ENCODE measurements around the gene IGSF9.

The IGSF9 gene

GRCh38 chr1:159935719-159936272, 9.6 kb downstream of the IGSF9 start:
- H3K4me1 Mint-ChIP-seq = peaks cover 10% of the 10 kb centered on the region
- no peaks in the 10 kb centered on the region for H3K36me3 Mint-ChIP-seq (ENCODE audit: low read depth)
- DNase-seq (no peak), ATAC-seq (no peak)
- H3K27me3 Mint-ChIP-seq = peaks cover 10% of the 10 kb centered on the region
- H3K4me3 Mint-ChIP-seq = no peak overlapping the region
- no peak overlapping the region for H3K27ac Mint-ChIP-seq
- no peaks in the 10 kb centered on the region for H3K9me3 Mint-ChIP-seq

DNA sequence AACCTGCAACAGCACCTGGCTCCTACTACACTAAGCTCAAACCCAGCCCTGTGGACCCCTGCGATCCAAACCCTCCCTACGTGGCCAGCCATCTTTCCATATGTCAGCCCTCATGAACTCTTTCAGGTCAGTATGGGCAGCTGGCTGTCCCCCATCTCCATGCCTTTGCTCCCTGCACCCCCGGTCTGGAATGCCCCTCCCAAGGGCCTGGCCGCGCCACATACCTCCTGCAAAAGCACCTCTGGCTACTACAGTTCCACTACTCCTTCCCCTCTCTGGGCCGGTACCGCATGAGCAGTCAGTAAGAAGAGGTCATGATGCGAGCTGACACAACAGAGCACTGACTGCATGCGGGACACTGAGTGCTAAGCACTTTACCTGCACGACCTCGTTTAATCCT, 10.1 kb downstream of the IGSF9 start:
- no peaks in the 10 kb centered on the region for H3K9me3 Mint-ChIP-seq
- H3K27me3 Mint-ChIP-seq = peaks cover 10% of the 10 kb centered on the region
- H3K36me3 Mint-ChIP-seq (ENCODE audit: low read depth) = no peaks in the 10 kb centered on the region
- no peak overlapping the region for H3K27ac Mint-ChIP-seq
- ATAC-seq (no peak), DNase-seq (no peak)
- peaks cover 10% of the 10 kb centered on the region for H3K4me1 Mint-ChIP-seq
- H3K4me3 Mint-ChIP-seq = no peak overlapping the region

DNA sequence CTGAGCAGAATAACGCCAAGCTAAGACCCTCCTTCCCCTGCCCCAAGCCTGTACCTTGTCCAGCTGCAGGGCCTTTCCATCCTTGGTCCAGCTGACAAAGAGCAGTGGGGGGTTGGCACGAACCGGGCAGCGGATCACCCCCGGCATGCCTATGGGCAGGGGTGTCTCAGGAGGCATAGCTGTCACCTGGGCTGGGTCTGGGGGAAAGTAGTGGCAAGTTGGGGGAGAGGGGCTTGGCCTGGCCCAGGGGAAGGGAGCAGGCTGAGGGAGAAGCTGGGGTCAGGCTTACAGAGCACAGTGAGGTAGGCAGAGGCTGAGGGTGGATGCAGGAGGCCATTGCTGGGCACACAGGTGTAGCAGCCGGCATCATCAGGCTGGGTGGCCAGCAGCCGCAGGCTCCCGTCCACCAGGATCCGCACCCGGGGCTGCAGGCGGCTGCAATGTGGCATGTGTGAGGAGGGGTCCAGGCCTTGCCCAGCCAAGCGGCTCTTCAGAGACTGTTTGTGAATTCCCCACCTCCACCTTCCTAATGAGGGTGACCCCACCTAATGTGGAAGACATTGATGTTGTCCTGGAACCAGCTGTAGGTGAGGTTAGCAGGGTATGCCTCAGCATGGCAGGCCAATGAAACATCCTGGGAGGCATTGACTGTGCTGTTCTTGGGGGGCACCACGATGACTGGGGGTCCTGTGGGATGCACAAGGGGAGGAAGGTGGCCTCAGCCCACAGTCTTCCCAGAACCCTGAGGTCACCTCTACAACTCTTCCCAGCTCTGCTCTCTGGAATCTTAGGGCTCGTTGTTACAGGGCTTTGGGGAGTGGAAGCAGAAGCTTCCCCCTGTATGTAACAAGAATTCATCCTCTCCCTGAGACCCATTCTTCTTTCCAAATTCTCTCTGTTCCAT, 11.0 kb downstream of the IGSF9 start:
- Mint-ChIP-seq H3K4me3 (no peak overlapping the region), H3K9me3 (no peaks in the 10 kb centered on the region), H3K4me1 (peaks cover 10% of the 10 kb centered on the region), H3K36me3 (ENCODE audit: low read depth) (no peaks in the 10 kb centered on the region), H3K27ac (no peak overlapping the region), H3K27me3 (peaks cover 10% of the 10 kb centered on the region)
- ATAC-seq = no peak
- no peak for DNase-seq

DNA sequence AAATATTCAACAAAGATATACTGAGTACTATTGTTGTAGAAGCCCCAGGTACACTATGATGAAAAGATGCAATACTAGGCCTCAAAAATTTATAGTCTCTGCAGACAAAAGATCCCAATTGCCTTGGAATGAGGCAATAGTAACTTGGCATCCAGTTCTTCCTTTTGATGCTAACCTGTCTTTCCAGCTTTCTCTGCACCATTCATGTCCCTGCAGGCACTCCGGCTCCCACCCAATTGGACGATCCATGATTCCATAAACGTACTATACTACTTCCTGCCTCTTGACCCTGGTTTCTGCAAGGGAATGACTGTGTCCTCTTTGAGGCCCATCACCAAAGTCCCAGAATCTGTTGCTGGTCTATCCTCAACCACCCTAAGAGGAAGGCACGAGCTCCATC, 12.1 kb downstream of the IGSF9 start:
- ATAC-seq = no peak
- Mint-ChIP-seq H3K27me3 (peaks cover 4% of the 10 kb centered on the region), H3K9me3 (no peaks in the 10 kb centered on the region), H3K36me3 (ENCODE audit: low read depth) (no peaks in the 10 kb centered on the region), H3K4me1 (peaks cover 9% of the 10 kb centered on the region), H3K4me3 (no peak overlapping the region), H3K27ac (no peak overlapping the region)
- no peak for DNase-seq

DNA sequence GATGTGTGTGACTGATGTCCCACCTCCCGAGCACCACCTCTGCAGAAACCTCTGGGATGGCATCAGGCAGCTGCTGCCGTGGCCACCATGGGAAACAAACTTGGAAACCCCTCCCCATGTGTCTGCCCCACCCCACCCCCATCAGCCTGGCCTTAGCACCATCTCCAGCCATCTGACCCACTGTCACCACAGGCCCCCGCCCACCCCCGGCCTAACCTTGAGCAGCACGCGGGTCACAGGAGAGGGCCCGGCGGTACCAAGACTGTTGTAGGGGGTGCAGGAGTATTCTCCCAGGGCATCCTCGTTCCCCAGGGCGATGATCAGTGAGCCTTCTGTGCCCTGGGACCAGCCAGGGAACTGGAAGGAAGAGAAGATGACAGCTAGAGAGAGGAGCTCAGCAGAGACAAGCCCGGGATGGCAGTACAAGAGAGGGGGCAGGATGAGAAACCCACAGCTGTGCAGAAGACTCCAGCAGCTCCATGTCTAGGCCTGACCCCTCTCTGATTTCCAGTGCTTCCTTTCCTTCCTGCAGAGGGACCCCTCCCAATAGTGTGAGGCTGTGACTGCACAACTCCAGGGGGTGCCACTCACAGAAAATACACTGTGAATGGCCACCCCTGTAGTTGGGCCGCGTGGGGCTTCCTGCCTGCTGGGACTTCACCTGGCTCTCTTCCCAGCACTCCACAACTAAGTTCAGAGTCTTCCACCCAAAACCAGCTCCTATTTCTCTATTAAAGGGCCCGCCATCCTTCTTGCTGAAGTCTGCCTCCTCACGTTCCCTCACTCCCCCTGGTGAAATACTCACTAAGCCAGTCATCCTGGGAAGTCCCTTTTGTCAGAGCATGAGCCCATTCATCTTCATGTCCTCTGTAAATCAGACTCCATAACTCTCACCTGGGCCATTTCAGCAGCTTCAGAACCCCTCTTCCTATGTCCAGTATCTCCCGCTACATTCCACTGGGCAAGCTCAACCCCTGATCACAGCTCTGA, 12.8 kb downstream of the IGSF9 start:
- no peak overlapping the region for H3K4me3 Mint-ChIP-seq
- peaks cover 3% of the 10 kb centered on the region for H3K27me3 Mint-ChIP-seq
- DNase-seq = no peak
- H3K27ac Mint-ChIP-seq = no peak overlapping the region
- H3K4me1 Mint-ChIP-seq = peaks cover 6% of the 10 kb centered on the region
- H3K36me3 Mint-ChIP-seq (ENCODE audit: low read depth) = no peaks in the 10 kb centered on the region
- no peak for ATAC-seq
- H3K9me3 Mint-ChIP-seq = no peaks in the 10 kb centered on the region

DNA sequence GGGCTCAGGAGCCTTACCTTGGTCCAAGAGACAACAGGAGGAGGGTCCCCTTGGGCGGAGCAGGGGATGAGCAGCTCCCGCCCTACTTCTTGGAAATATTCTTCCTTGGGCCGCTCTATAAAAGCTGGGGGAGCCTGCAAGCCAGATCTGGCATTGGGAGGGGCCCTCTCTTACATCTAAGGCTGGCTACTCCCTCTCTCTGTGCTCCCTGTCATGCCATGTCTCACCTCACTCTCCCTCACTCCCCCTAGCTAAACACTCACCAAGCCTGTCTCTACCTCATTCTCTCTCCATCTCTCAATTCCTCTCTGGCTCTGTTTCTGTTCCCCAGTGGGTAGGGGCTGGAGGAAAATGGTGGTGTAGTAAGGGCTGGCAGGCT, 13.6 kb downstream of the IGSF9 start:
- H3K4me3 Mint-ChIP-seq = no peak overlapping the region
- peaks cover 3% of the 10 kb centered on the region for H3K27me3 Mint-ChIP-seq
- DNase-seq = no peak
- ATAC-seq = no peak
- H3K4me1 Mint-ChIP-seq = peaks cover 6% of the 10 kb centered on the region
- H3K9me3 Mint-ChIP-seq = no peaks in the 10 kb centered on the region
- H3K27ac Mint-ChIP-seq = no peak overlapping the region
- H3K36me3 Mint-ChIP-seq (ENCODE audit: low read depth) = no peaks in the 10 kb centered on the region

- ATAC-seq (no peak), DNase-seq (no peak)
- Mint-ChIP-seq H3K9me3 (no peaks in the 10 kb centered on the region), H3K36me3 (ENCODE audit: low read depth) (no peaks in the 10 kb centered on the region), H3K27ac (no peak overlapping the region), H3K4me1 (peaks cover 3% of the 10 kb centered on the region), H3K4me3 (no peak overlapping the region), H3K27me3 (peaks cover 3% of the 10 kb centered on the region)
Observed at GRCh38 chr1:159931101-159931794, 14.2 kb downstream of the IGSF9 start.

- H3K9me3 Mint-ChIP-seq = no peaks in the 10 kb centered on the region
Observed at GRCh38 chr1:159930634-159931033, 14.8 kb downstream of the IGSF9 start.

GRCh38 chr1:159930216-159930615, 15.2 kb downstream of the IGSF9 start:
- peaks cover 2% of the 10 kb centered on the region for H3K36me3 Mint-ChIP-seq (ENCODE audit: low read depth)
- ATAC-seq (no peak), DNase-seq (no peak)
- no peak overlapping the region for H3K27ac Mint-ChIP-seq
- H3K4me1 Mint-ChIP-seq = peaks cover 12% of the 10 kb centered on the region
- no peak overlapping the region for H3K4me3 Mint-ChIP-seq
- no peaks in the 10 kb centered on the region for H3K9me3 Mint-ChIP-seq
- H3K27me3 Mint-ChIP-seq = no peaks in the 10 kb centered on the region

More at GRCh38 chr1:159930634-159931033, 14.8 kb downstream of the IGSF9 start:
- Mint-ChIP-seq H3K27ac (no peak overlapping the region), H3K27me3 (peaks cover 3% of the 10 kb centered on the region), H3K4me1 (peaks cover 8% of the 10 kb centered on the region), H3K36me3 (ENCODE audit: low read depth) (no peaks in the 10 kb centered on the region), H3K4me3 (no peak overlapping the region)
- DNase-seq (no peak), ATAC-seq (no peak)

DNA sequence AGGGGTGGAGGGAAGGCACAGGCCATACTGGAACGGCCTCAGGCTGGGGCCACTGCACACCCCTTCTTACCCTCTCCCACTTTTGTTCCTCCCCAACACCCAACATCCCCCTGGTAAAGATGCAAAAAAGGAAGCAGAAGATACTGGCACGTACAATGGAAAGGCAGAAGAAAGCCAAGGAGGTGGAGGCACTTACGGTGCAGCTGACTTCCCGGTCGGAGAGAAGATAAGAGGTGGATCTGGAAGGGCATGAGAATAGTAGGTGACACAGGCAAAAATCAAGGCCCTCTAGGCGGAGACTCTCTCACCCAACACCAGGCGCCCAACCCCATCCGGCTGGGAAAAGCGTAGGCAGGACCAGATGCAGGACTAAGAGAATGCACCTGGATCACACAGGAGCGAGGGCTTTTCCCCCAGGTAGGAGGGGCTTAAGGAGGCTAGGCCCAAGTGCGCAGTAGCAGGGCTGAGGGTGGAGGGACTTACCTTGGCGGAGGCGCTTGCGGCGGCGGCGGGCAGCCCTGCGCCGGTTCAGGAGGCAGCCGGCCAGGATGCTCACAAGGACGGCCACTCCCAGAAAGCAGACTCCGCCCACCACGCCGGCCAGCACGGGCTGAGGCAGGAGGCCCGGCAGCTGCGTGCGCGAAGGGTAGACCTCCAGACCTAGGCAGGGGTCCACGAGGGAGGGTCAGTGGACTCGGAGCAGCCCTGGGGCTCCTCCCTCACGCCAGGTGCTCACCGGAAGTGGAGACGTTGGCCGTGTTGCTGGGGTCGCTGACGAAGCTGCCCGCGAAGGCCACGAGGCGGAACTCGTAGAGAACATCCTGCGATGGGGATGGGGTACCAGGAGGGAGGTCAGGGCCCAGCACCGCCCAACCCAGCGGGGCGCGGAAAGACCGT, 16.0 kb downstream of the IGSF9 start:
- Mint-ChIP-seq H3K27ac (no peak overlapping the region), H3K9me3 (no peaks in the 10 kb centered on the region), H3K36me3 (ENCODE audit: low read depth) (peaks cover 2% of the 10 kb centered on the region), H3K27me3 (no peaks in the 10 kb centered on the region), H3K4me3 (no peak overlapping the region), H3K4me1 (peaks cover 12% of the 10 kb centered on the region)
- no peak for DNase-seq
- no peak for ATAC-seq

- Mint-ChIP-seq H3K4me1 (peaks cover 15% of the 10 kb centered on the region), H3K4me3 (no peak overlapping the region), H3K27ac (no peak overlapping the region), H3K36me3 (ENCODE audit: low read depth) (peaks cover 7% of the 10 kb centered on the region), H3K27me3 (peaks cover 2% of the 10 kb centered on the region), H3K9me3 (no peaks in the 10 kb centered on the region)
- ATAC-seq = no peak
- no peak for DNase-seq
Observed at GRCh38 chr1:159928491-159929050, 16.8 kb downstream of the IGSF9 start.

GRCh38 chr1:159927849-159928431, 17.5 kb downstream of the IGSF9 start:
- H3K4me1 Mint-ChIP-seq = peaks cover 22% of the 10 kb centered on the region
- ATAC-seq (no peak), DNase-seq (no peak)
- no peak overlapping the region for H3K27ac Mint-ChIP-seq
- no peak overlapping the region for H3K4me3 Mint-ChIP-seq
- peaks cover 2% of the 10 kb centered on the region for H3K27me3 Mint-ChIP-seq
- H3K36me3 Mint-ChIP-seq (ENCODE audit: low read depth) = peaks cover 9% of the 10 kb centered on the region
- H3K9me3 Mint-ChIP-seq = no peaks in the 10 kb centered on the region

Measured in activated naive CD8-positive, alpha-beta T cell treated with anti-CD3 and anti-CD28 coated beads, Interleukin-2, amount 50 U/mL, for 24 hours (primary cell).